Measurements from ENCODE around the gene PILRA.
"Not testable (repeated sequence)": the region's sequence is repeated elsewhere in the genome, so short reads cannot be mapped to it uniquely, and the experiment has no call there.

The PILRA gene

GRCh38 chr7:100373870-100374598 lies 747 bp downstream of the PILRA start:
- not testable (repeated sequence) for H3K36me3 ChIP-seq (ENCODE audit: control insufficient read depth in 1 of 2, insufficient read depth in 2 of 2, low read length in 2 of 2); H3K9ac ChIP-seq (ENCODE audit: low read depth in 1 of 2, low read length in 2 of 2); H3K4me1 ChIP-seq (ENCODE audit: control insufficient read depth in 1 of 2, insufficient read depth in 2 of 2, low read length in 2 of 2); H3K27me3 ChIP-seq (ENCODE audit: control insufficient read depth in 1 of 2, insufficient read depth in 2 of 2, low read length in 2 of 2); H3K27ac ChIP-seq (ENCODE audit: low read depth, low read length); H3K9me3 ChIP-seq (ENCODE audit: control insufficient read depth in 1 of 2, low read length in 2 of 2); H3K4me3 ChIP-seq (ENCODE audit: low read depth in 1 of 2, low read length in 2 of 2)

- no peaks in the 10 kb centered on the region for H3K36me3 ChIP-seq (ENCODE audit: control insufficient read depth in 1 of 2, insufficient read depth in 2 of 2, low read length in 2 of 2)
- no peaks in the 10 kb centered on the region for H3K9me3 ChIP-seq (ENCODE audit: control insufficient read depth in 1 of 2, low read length in 2 of 2)
- H3K4me1 ChIP-seq (ENCODE audit: control insufficient read depth in 1 of 2, insufficient read depth in 2 of 2, low read length in 2 of 2), result no peaks in the 10 kb centered on the region
- H3K27ac ChIP-seq (ENCODE audit: low read depth, low read length), result no peak overlapping the region
- no peak overlapping the region for H3K9ac ChIP-seq (ENCODE audit: low read depth in 1 of 2, low read length in 2 of 2)
- no peaks in the 10 kb centered on the region for H3K27me3 ChIP-seq (ENCODE audit: control insufficient read depth in 1 of 2, insufficient read depth in 2 of 2, low read length in 2 of 2)
- H3K4me3 ChIP-seq (ENCODE audit: low read depth in 1 of 2, low read length in 2 of 2), result no peak overlapping the region
Measured at GRCh38 chr7:100374601-100375000, 1.3 kb downstream of the PILRA start.

DNA sequence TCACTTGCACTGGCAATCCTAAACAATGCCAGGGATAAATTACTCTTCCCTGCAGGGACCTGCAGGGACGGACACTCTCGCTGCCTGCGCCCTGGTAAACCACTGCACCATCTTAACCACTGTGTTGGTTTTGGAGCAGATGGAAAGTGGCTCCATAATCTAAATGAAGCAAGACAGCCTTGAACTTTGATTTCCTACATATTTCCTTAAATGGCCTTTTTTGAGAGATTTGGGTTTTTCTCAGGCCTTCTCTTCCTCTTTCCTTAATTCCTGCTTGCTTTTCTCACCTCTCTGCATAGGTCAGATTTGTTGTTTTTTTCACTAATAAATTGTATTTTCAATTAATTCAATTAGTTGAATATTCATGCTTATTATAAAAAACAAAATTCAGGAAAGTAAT lies 2.8 kb downstream of the PILRA start:
- H3K27me3 ChIP-seq (ENCODE audit: control insufficient read depth in 1 of 2, insufficient read depth in 2 of 2, low read length in 2 of 2), result no peaks in the 10 kb centered on the region
- no peaks in the 10 kb centered on the region for H3K9me3 ChIP-seq (ENCODE audit: control insufficient read depth in 1 of 2, low read length in 2 of 2)
- no peak overlapping the region for H3K9ac ChIP-seq (ENCODE audit: low read depth in 1 of 2, low read length in 2 of 2)
- no peaks in the 10 kb centered on the region for H3K4me1 ChIP-seq (ENCODE audit: control insufficient read depth in 1 of 2, insufficient read depth in 2 of 2, low read length in 2 of 2)
- no peak overlapping the region for H3K4me3 ChIP-seq (ENCODE audit: low read depth in 1 of 2, low read length in 2 of 2)
- H3K27ac ChIP-seq (ENCODE audit: low read depth, low read length), result no peak overlapping the region
- H3K36me3 ChIP-seq (ENCODE audit: control insufficient read depth in 1 of 2, insufficient read depth in 2 of 2, low read length in 2 of 2), result no peaks in the 10 kb centered on the region

GRCh38 chr7:100378114-100378755 lies 4.9 kb downstream of the PILRA start:
- Histone ChIP-seq H3K4me1 (ENCODE audit: control insufficient read depth in 1 of 2, insufficient read depth in 2 of 2, low read length in 2 of 2) (no peaks in the 10 kb centered on the region), H3K9me3 (ENCODE audit: control insufficient read depth in 1 of 2, low read length in 2 of 2) (no peaks in the 10 kb centered on the region), H3K36me3 (ENCODE audit: control insufficient read depth in 1 of 2, insufficient read depth in 2 of 2, low read length in 2 of 2) (no peaks in the 10 kb centered on the region), H3K27ac (ENCODE audit: low read depth, low read length) (no peak overlapping the region), H3K9ac (ENCODE audit: low read depth in 1 of 2, low read length in 2 of 2) (no peak overlapping the region), H3K4me3 (ENCODE audit: low read depth in 1 of 2, low read length in 2 of 2) (no peak overlapping the region), H3K27me3 (ENCODE audit: control insufficient read depth in 1 of 2, insufficient read depth in 2 of 2, low read length in 2 of 2) (no peaks in the 10 kb centered on the region)

GRCh38 chr7:100380196-100380595 lies 6.9 kb downstream of the PILRA start:
- Histone ChIP-seq H3K4me3 (ENCODE audit: low read depth in 1 of 2, low read length in 2 of 2) (no peak overlapping the region), H3K27me3 (ENCODE audit: control insufficient read depth in 1 of 2, insufficient read depth in 2 of 2, low read length in 2 of 2) (no peaks in the 10 kb centered on the region), H3K9me3 (ENCODE audit: control insufficient read depth in 1 of 2, low read length in 2 of 2) (no peaks in the 10 kb centered on the region), H3K36me3 (ENCODE audit: control insufficient read depth in 1 of 2, insufficient read depth in 2 of 2, low read length in 2 of 2) (no peaks in the 10 kb centered on the region), H3K4me1 (ENCODE audit: control insufficient read depth in 1 of 2, insufficient read depth in 2 of 2, low read length in 2 of 2) (no peaks in the 10 kb centered on the region), H3K9ac (ENCODE audit: low read depth in 1 of 2, low read length in 2 of 2) (no peak overlapping the region), H3K27ac (ENCODE audit: low read depth, low read length) (no peak overlapping the region)

GRCh38 chr7:100381531-100382233 lies 8.4 kb downstream of the PILRA start:
- not testable (repeated sequence) for H3K9ac ChIP-seq (ENCODE audit: low read depth in 1 of 2, low read length in 2 of 2); H3K9me3 ChIP-seq (ENCODE audit: control insufficient read depth in 1 of 2, low read length in 2 of 2); H3K27ac ChIP-seq (ENCODE audit: low read depth, low read length); H3K27me3 ChIP-seq (ENCODE audit: control insufficient read depth in 1 of 2, insufficient read depth in 2 of 2, low read length in 2 of 2); H3K4me3 ChIP-seq (ENCODE audit: low read depth in 1 of 2, low read length in 2 of 2); H3K4me1 ChIP-seq (ENCODE audit: control insufficient read depth in 1 of 2, insufficient read depth in 2 of 2, low read length in 2 of 2); H3K36me3 ChIP-seq (ENCODE audit: control insufficient read depth in 1 of 2, insufficient read depth in 2 of 2, low read length in 2 of 2)

DNA sequence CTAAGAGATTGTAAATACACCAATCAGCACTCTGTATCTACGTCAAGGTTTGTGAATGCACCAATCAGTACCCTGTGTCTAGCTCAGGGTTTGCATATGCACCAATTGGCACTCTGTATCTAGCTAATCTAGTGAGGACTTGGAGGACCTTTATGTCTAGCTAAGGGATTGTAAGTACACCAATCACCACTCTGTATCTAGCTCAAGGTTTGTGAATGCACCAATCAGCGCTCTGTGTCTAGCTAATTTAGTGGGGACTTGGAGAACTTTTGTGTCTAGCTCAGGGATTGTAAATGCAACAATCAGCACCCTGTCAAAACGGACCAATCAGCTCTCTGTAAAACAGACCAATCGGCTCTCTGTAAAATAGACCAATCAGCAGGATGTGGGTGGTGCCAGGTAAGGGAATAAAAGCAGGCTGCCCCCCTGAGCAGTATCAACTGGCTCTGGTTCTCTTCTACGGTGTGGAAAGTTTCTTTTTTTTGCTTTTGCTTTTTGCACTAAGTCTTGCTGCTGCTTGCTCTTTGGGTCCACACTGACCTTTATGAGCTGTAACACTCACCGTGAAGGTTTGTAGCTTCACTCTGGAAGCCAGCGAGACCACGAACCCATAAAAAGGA lies 9.1 kb downstream of the PILRA start:
- H3K4me1 ChIP-seq (ENCODE audit: control insufficient read depth in 1 of 2, insufficient read depth in 2 of 2, low read length in 2 of 2); H3K27ac ChIP-seq (ENCODE audit: low read depth, low read length); H3K4me3 ChIP-seq (ENCODE audit: low read depth in 1 of 2, low read length in 2 of 2); H3K27me3 ChIP-seq (ENCODE audit: control insufficient read depth in 1 of 2, insufficient read depth in 2 of 2, low read length in 2 of 2); H3K36me3 ChIP-seq (ENCODE audit: control insufficient read depth in 1 of 2, insufficient read depth in 2 of 2, low read length in 2 of 2); H3K9ac ChIP-seq (ENCODE audit: low read depth in 1 of 2, low read length in 2 of 2); H3K9me3 ChIP-seq (ENCODE audit: control insufficient read depth in 1 of 2, low read length in 2 of 2): not testable (repeated sequence)

DNA sequence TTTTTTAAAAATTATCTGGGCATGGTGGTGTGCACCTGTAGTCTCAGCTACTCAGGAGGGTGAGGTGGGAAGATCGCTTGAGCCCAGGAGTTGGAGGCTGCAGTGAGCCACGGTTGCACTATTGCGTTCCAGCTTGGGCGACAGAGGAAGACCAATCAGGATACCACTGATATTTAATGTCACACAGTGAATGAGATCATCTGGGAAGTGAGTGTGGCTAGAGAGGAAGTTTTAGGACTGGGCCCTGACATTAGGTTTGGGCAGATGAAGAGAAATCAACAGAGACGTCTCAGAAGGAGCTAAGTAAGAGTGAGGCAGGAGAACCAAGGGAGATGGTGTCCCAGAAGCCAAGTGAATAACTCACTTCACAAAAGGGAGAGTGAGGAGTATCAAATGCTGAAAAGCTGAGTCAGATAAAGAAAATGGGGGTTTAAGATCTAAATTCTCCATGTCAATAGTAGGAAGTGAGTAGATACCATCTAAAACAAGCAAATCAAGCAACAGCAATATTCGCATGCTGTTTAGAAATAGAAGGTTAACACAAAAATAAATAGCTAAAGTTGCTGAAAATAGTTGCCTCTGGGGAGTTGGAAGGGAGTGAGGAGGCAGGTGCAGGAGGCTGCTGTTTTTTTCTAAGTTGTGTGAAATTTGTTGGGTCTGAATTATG lies 11.5 kb downstream of the PILRA start:
- H3K4me1 ChIP-seq (ENCODE audit: control insufficient read depth in 1 of 2, insufficient read depth in 2 of 2, low read length in 2 of 2), result no peaks in the 10 kb centered on the region
- H3K4me3 ChIP-seq (ENCODE audit: low read depth in 1 of 2, low read length in 2 of 2), result no peak overlapping the region
- H3K9ac ChIP-seq (ENCODE audit: low read depth in 1 of 2, low read length in 2 of 2), result no peak overlapping the region
- H3K27me3 ChIP-seq (ENCODE audit: control insufficient read depth in 1 of 2, insufficient read depth in 2 of 2, low read length in 2 of 2), result no peaks in the 10 kb centered on the region
- no peaks in the 10 kb centered on the region for H3K9me3 ChIP-seq (ENCODE audit: control insufficient read depth in 1 of 2, low read length in 2 of 2)
- no peak overlapping the region for H3K27ac ChIP-seq (ENCODE audit: low read depth, low read length)
- H3K36me3 ChIP-seq (ENCODE audit: control insufficient read depth in 1 of 2, insufficient read depth in 2 of 2, low read length in 2 of 2), result no peaks in the 10 kb centered on the region

DNA sequence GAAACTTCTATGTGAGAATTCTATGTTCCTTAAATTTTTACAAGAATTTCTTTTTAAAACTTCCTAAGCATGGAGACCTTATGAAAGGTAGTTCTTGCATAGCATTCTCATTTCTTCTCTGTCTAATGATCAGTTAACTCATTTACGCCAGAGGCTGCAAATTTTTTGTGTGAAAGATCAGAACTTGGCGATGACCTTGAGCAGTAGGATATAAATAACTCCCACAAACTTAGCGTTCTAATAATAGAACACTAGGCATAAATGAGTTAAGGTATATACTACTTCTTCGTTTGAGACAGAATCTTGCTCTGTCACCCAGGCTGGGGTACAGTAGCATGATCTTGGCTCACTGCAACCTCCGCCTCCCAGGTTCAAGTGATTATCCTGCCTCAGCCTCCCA lies 13.7 kb downstream of the PILRA start:
- no peak overlapping the region for H3K27ac ChIP-seq (ENCODE audit: low read depth, low read length)
- H3K36me3 ChIP-seq (ENCODE audit: control insufficient read depth in 1 of 2, insufficient read depth in 2 of 2, low read length in 2 of 2), result no peaks in the 10 kb centered on the region
- no peaks in the 10 kb centered on the region for H3K4me1 ChIP-seq (ENCODE audit: control insufficient read depth in 1 of 2, insufficient read depth in 2 of 2, low read length in 2 of 2)
- no peak overlapping the region for H3K9ac ChIP-seq (ENCODE audit: low read depth in 1 of 2, low read length in 2 of 2)
- H3K27me3 ChIP-seq (ENCODE audit: control insufficient read depth in 1 of 2, insufficient read depth in 2 of 2, low read length in 2 of 2), result no peaks in the 10 kb centered on the region
- no peak overlapping the region for H3K4me3 ChIP-seq (ENCODE audit: low read depth in 1 of 2, low read length in 2 of 2)
- no peaks in the 10 kb centered on the region for H3K9me3 ChIP-seq (ENCODE audit: control insufficient read depth in 1 of 2, low read length in 2 of 2)

DNA sequence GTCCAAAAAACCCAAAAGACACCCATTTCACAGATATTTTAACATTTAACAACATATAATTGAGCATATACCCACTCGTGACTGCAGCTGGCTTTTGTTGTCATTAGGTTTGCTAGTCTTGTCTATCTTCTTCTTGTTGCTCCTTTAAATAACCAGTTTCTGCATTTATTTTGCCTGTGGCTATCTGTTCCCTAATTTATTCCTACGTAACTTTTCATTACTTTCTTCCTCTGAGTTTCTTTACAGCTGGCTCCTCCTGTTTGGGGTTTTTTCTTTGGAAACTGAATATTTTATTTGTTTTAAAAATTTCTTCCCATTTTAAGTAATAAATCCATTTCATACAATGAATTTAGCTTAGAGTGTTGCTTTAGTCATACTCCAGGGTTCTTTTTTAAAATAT lies 14.4 kb downstream of the PILRA start:
- Histone ChIP-seq H3K4me3 (ENCODE audit: low read depth in 1 of 2, low read length in 2 of 2) (no peak overlapping the region), H3K4me1 (ENCODE audit: control insufficient read depth in 1 of 2, insufficient read depth in 2 of 2, low read length in 2 of 2) (no peaks in the 10 kb centered on the region), H3K36me3 (ENCODE audit: control insufficient read depth in 1 of 2, insufficient read depth in 2 of 2, low read length in 2 of 2) (no peaks in the 10 kb centered on the region), H3K27ac (ENCODE audit: low read depth, low read length) (no peak overlapping the region), H3K9me3 (ENCODE audit: control insufficient read depth in 1 of 2, low read length in 2 of 2) (no peaks in the 10 kb centered on the region), H3K9ac (ENCODE audit: low read depth in 1 of 2, low read length in 2 of 2) (no peak overlapping the region), H3K27me3 (ENCODE audit: control insufficient read depth in 1 of 2, insufficient read depth in 2 of 2, low read length in 2 of 2) (peaks cover 0 to 4% of the 10 kb centered on the region in 2 donors)

Data from duodenal mucosa (tissue), 2 donors.